Retinal pigment epithelial cell (primary cell): ENCODE measurements around the gene ANKRD13B.

Source experiments
- DNase-seq: peaks from one replicate; pipeline ENCODE4 v3.0.0-alpha.2; 2010; ENCODE audit warnings: low read depth
- H3K4me3 ChIP-seq: 2 replicates; pipeline ENCODE4 v1.5.1; 2011; ENCODE audit warnings: mild to moderate bottlenecking, low read length, control low read depth, moderate library complexity
- CTCF ChIP-seq: conservative IDR thresholded peaks from 2 replicates; pipeline ENCODE4 v1.5.1; 2011; ENCODE audit warnings: low read depth, low read length, control low read depth, inconsistent platforms

The ANKRD13B gene

GRCh38 chr17:29594519-29595090 is 1.7 kb downstream of the ANKRD13B start:
- no peak for DNase-seq
- H3K4me3 ChIP-seq, result peak overlapping the region; percentile 68
- TF ChIP-seq CTCF, result no peak

- no peak overlapping the region for H3K4me3 ChIP-seq
- TF ChIP-seq CTCF, result no peak
- no peak for DNase-seq
Measured at GRCh38 chr17:29595107-29595942, 2.4 kb downstream of the ANKRD13B start.

DNA sequence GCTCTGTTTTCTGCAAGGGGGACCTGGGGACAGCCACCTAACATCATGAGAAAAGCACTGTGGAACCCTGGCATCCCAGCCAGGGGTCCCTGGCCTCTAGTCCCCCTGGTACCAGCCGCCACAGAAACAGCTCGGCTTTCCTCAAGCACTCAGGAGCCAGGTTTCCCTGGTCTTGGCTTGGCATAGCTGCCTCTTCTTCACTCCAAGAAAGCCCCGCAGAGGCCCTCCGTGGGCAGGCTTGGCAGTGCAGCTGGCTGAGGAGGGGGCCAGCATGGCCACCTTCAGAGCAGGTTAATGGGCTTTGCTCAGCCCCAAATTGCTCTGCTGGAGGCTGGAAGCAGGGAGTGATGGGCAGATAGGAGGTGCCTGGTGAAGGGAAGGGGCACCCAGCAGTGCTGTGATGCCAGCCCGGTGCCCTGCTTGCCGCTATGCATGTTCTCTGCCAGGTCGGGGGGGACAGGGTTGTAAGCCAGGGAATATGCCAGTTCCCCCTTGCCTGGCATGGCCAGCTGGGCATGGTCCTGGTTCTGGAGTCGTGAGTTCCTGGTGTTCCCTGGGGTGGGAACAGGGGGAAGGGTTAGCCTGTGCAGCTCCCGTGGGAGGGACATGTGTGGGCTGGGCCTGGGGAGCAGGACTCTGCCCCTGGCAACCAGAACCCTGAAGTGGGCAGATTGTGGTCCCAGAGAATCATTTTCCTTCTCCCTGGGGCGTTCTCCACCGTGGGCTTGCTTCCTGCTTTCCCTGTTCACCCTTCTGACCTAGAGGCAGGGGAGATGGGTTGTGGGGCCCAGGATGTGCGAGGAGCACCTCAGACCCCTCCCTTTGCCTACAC is 3.2 kb downstream of the ANKRD13B start:
- DNase-seq, result no peak
- H3K4me3 ChIP-seq, result no peak overlapping the region
- TF ChIP-seq CTCF, result no peak

DNA sequence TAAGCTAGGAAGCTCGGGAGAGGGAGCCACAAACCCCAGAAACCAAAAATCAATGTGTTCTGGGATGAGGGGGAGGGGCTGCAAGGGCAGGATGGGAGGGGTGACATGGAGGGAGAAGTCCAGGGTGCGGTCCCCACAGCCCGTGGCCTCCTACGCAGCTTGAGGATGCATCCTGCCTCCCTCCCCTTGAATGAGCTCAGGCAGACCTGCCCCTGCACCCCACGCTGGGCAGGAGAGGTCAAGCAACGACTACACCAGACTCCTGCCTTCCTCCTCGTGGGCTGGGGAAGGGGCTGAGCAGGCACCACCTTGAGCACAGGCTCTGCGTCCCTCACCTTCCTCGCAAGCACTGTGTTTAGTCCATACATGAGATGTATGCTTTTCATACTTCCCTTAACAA is 3.9 kb downstream of the ANKRD13B start:
- no peak for TF ChIP-seq CTCF
- DNase-seq, result no peak
- H3K4me3 ChIP-seq, result no peak overlapping the region

- no peak for DNase-seq
- TF ChIP-seq CTCF, result no peak
Measured at GRCh38 chr17:29597361-29598172, 4.6 kb downstream of the ANKRD13B start.

DNA sequence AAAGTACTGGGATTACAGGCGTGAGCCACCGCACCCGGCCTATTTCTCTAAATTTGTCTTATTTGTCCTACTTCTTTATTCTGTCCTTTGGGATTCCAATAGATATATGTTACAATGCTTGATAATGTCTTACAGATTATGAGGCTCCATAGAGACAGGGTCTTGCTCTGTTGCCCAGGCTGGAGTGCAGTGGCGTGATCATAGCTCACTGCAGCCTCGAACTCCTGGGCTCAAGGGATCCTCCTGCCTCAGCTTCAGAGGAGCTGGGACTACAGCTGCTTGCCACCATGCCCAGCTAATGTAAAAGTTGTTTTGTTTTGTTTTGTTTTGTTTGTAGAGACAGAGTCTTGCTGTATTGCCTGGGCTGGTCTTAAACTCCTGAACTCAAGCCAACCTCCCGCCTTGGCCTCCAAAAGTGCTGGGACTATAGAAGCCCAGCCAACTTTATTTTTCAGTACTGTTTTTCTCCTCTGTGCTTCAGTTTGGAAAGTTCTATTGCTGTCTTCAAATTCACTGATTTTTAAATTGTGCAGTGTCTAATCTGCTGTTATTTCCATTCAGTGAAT is 10.3 kb downstream of the ANKRD13B start:
- H3K4me3 ChIP-seq, result no peak overlapping the region
- DNase-seq, result no peak
- no peak for TF ChIP-seq CTCF

More at GRCh38 chr17:29597361-29598172, 4.6 kb downstream of the ANKRD13B start:
- no peak overlapping the region for H3K4me3 ChIP-seq
